CD4-positive, alpha-beta T cell treated with Interleukin-4 for 1 hour (primary cell): Measurements from ENCODE around the gene SLC36A4.
"Not testable (repeated sequence)": the region's sequence is repeated elsewhere in the genome, so short reads cannot be mapped to it uniquely, and the experiment has no call there.

Experiments used
- DNase-seq, 2 donors: peaks; one replicate each; pipeline ENCODE4 v3.0.0-alpha.2; 2020 to 2022

Gene SLC36A4

GRCh38 chr11:93117565-93117964, 80.2 kb downstream of the SLC36A4 start:
- DNase-seq: no peak

- no peak for DNase-seq
Measured at GRCh38 chr11:93116641-93117441, 81.0 kb downstream of the SLC36A4 start.

- no peak for DNase-seq
Measured at GRCh38 chr11:93114304-93114703, 83.5 kb downstream of the SLC36A4 start.

GRCh38 chr11:93113824-93114223, 84.0 kb downstream of the SLC36A4 start:
- no peak for DNase-seq

- DNase-seq: not testable (repeated sequence)
Measured at GRCh38 chr11:93111147-93111546, 86.6 kb downstream of the SLC36A4 start.

GRCh38 chr11:93100211-93100610, 97.6 kb downstream of the SLC36A4 start:
- DNase-seq: no peak

- DNase-seq: no peak
Measured at GRCh38 chr11:93099806-93100205, 98.0 kb downstream of the SLC36A4 start.
